Measurements from ENCODE around the gene SBDS.
A peak's percentile ranks its signal among the peaks of the same experiment; 100 is the strongest.

DNA sequence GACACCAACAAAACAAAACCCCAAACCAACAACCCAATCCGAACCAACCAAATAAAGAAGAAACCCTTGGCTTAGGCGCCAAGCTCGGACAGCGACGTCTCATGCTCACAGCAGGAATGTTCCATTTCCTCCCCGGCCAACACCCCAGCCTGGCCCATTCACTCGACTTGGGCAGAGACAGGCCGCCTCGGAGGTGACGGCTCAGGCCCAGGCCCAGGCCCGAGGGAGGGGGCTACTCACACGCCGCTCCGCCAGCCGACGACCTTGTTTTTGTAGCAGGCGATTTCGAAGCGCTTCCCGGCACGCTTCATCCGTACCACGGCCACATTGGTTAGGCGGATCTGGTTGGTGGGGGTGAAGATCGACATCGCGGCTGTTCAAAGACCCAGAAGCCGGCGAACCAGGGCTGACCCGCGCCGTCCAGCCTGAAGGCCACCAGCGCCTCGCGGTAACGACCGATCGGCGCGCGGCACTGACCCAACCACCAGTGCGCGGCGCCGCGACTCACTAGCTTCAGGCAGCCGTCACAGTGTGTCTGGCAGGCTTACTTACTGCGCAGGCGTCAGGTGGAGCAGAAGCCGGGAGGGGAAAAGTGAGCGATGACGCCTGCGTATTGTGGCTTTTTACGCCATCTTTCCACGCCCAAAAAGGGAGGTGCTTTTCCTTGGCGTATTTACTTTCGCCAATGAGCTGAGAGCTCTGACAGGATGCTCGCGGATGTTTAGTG is at the start of gene SBDS:
- TF ChIP-seq POLR2A (IDR thresholded peaks at IDR 0.05) = peak; percentile 99 to 100
- TF ChIP-seq, protein P1, sequence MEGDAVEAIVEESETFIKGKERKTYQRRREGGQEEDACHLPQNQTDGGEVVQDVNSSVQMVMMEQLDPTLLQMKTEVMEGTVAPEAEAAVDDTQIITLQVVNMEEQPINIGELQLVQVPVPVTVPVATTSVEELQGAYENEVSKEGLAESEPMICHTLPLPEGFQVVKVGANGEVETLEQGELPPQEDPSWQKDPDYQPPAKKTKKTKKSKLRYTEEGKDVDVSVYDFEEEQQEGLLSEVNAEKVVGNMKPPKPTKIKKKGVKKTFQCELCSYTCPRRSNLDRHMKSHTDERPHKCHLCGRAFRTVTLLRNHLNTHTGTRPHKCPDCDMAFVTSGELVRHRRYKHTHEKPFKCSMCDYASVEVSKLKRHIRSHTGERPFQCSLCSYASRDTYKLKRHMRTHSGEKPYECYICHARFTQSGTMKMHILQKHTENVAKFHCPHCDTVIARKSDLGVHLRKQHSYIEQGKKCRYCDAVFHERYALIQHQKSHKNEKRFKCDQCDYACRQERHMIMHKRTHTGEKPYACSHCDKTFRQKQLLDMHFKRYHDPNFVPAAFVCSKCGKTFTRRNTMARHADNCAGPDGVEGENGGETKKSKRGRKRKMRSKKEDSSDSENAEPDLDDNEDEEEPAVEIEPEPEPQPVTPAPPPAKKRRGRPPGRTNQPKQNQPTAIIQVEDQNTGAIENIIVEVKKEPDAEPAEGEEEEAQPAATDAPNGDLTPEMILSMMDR (IDR thresholded peaks at IDR 0.05) = peak in 1 of 6 experiments; percentile 9
